Measurements from ENCODE around the gene GARIN5B. TPM values are rescaled to one million over a fixed set of nuclear protein-coding genes. Genes with fewer than 3 reads are reported as not detected.

GARIN5B gene
- total RNA-seq, 3 donors from 2014 or later (not counting 1 experiment from before 2014, with no cell fraction given): not detected

GRCh38 chr19:55325172-55325571 is 37.9 kb downstream of the GARIN5B start, which contains the start of gene TMEM150B:
Gene TMEM150B, minus strand, starts transcription at chr19:55325341. Its CDS starts 4,305 bp downstream, at chr19:55321036.
- no peaks in the 10 kb centered on the region for H3K27me3 ChIP-seq (ENCODE audit: control insufficient read depth, insufficient read depth, low read length)
- no peak within 1 kb of the TSS for H3K4me3 Mint-ChIP-seq
- no peaks in the 10 kb centered on the region for H3K9me3 Mint-ChIP-seq
- intact Hi-C loops (cut with micrococcal nuclease): no loop called here
- no peaks in the 10 kb centered on the region for H3K4me1 ChIP-seq (ENCODE audit: control insufficient read depth, insufficient read depth, low read length)
- H3K36me3 ChIP-seq (ENCODE audit: control insufficient read depth, insufficient read depth, low read length): no peaks in the 10 kb centered on the region
- H3K4me3 ChIP-seq (ENCODE audit: low read length): no peak within 1 kb of the TSS
- peaks cover 8 to 31% of the 10 kb centered on the region in 2 donors for H3K27me3 Mint-ChIP-seq (ENCODE audit: low read depth in 2 of 2)
- no peak for ATAC-seq
- TF ChIP-seq, protein P1, sequence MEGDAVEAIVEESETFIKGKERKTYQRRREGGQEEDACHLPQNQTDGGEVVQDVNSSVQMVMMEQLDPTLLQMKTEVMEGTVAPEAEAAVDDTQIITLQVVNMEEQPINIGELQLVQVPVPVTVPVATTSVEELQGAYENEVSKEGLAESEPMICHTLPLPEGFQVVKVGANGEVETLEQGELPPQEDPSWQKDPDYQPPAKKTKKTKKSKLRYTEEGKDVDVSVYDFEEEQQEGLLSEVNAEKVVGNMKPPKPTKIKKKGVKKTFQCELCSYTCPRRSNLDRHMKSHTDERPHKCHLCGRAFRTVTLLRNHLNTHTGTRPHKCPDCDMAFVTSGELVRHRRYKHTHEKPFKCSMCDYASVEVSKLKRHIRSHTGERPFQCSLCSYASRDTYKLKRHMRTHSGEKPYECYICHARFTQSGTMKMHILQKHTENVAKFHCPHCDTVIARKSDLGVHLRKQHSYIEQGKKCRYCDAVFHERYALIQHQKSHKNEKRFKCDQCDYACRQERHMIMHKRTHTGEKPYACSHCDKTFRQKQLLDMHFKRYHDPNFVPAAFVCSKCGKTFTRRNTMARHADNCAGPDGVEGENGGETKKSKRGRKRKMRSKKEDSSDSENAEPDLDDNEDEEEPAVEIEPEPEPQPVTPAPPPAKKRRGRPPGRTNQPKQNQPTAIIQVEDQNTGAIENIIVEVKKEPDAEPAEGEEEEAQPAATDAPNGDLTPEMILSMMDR (IDR thresholded peaks at IDR 0.05): no peak
- H3K36me3 Mint-ChIP-seq: no peaks in the 10 kb centered on the region
- no peak within 1 kb of the TSS for H3K27ac ChIP-seq (ENCODE audit: low read length)
- no peak within 1 kb of the TSS for H3K27ac Mint-ChIP-seq
- H3K9me3 ChIP-seq (ENCODE audit: control insufficient read depth, insufficient read depth, low read length): no peaks in the 10 kb centered on the region
- no peak for DNase-seq
- WGBS (ENCODE audit: insufficient coverage): 37% methylated on average over 13 of the region's 14 CpGs
- no peaks in the 10 kb centered on the region for H3K4me1 Mint-ChIP-seq

GRCh38 chr19:55324662-55325061 is 38.4 kb downstream of the GARIN5B start:
- H3K4me3 Mint-ChIP-seq: no peak overlapping the region
- no peak overlapping the region for H3K4me3 ChIP-seq (ENCODE audit: low read length)
- no peaks in the 10 kb centered on the region for H3K9me3 Mint-ChIP-seq
- no peaks in the 10 kb centered on the region for H3K4me1 ChIP-seq (ENCODE audit: control insufficient read depth, insufficient read depth, low read length)
- ATAC-seq (no peak), DNase-seq (no peak)
- intact Hi-C loops (cut with micrococcal nuclease): no loop called here
- no peaks in the 10 kb centered on the region for H3K4me1 Mint-ChIP-seq
- WGBS (ENCODE audit: insufficient coverage): 79% methylated on average over 6 of the region's 6 CpGs
- H3K36me3 ChIP-seq (ENCODE audit: control insufficient read depth, insufficient read depth, low read length): no peaks in the 10 kb centered on the region
- H3K27ac ChIP-seq (ENCODE audit: low read length): no peak overlapping the region
- no peaks in the 10 kb centered on the region for H3K9me3 ChIP-seq (ENCODE audit: control insufficient read depth, insufficient read depth, low read length)
- TF ChIP-seq, protein P1 (IDR thresholded peaks at IDR 0.05): no peak
- no peak overlapping the region for H3K27ac Mint-ChIP-seq
- H3K27me3 ChIP-seq (ENCODE audit: control insufficient read depth, insufficient read depth, low read length): no peaks in the 10 kb centered on the region
- H3K27me3 Mint-ChIP-seq (ENCODE audit: low read depth in 2 of 2): peaks cover 8 to 31% of the 10 kb centered on the region in 2 donors
- H3K36me3 Mint-ChIP-seq: no peaks in the 10 kb centered on the region

DNA sequence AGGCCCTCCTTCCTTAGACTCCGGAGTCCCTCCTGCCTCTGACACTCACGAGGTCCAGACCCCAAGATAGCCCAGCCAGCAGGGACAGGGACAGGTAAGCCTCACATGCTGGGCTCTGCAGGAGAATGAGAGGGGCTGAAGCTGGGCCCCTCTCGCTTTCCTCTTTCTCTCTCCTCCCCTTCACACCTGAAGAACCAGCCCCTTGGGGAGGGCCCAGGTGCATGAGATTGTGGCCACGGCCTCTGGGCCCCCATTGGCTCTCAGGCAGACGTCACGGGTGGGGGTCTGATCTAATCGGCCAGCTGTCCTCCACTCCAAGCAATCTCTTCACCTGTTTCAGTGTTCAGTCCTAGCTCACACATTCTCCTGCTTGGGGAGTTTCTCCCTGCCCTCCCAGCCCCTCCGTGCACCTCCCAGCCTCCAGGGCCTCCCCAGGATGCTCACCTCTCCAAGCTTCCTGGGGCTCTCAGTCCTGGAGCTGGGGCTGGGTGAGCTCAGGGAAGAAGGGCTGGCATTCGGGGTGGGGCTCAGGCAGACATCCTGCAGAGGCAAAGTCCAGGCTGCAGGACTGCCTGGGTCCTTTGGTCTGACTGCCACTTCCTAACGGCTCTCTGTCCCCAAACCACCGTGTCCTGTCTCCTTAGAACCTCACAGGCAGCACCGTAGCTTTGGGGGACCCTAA is 40.7 kb downstream of the GARIN5B start:
- Mint-ChIP-seq H3K4me3 (no peak overlapping the region), H3K36me3 (no peaks in the 10 kb centered on the region), H3K9me3 (no peaks in the 10 kb centered on the region), H3K27ac (no peak overlapping the region), H3K27me3 (ENCODE audit: low read depth in 2 of 2) (peaks cover 8 to 26% of the 10 kb centered on the region in 2 donors), H3K4me1 (no peaks in the 10 kb centered on the region)
- no peak for DNase-seq
- ATAC-seq: no peak
- no peak overlapping the region for H3K4me3 ChIP-seq (ENCODE audit: low read length)
- no peaks in the 10 kb centered on the region for H3K27me3 ChIP-seq (ENCODE audit: control insufficient read depth, insufficient read depth, low read length)
- H3K27ac ChIP-seq (ENCODE audit: low read length): no peak overlapping the region
- intact Hi-C loops (cut with micrococcal nuclease): no loop called here
- TF ChIP-seq, protein P1 (IDR thresholded peaks at IDR 0.05): no peak
- 51% methylated on average over 12 of the region's 12 CpGs for WGBS (ENCODE audit: insufficient coverage)
- no peaks in the 10 kb centered on the region for H3K36me3 ChIP-seq (ENCODE audit: control insufficient read depth, insufficient read depth, low read length)
- no peaks in the 10 kb centered on the region for H3K9me3 ChIP-seq (ENCODE audit: control insufficient read depth, insufficient read depth, low read length)
- no peaks in the 10 kb centered on the region for H3K4me1 ChIP-seq (ENCODE audit: control insufficient read depth, insufficient read depth, low read length)
